Cardiac fibroblast (primary cell): ENCODE data around the gene GTPBP1.

Experiments used
- DNase-seq, 2 donors: peaks; one replicate each; pipeline versions ENCODE4 v3.0.0 to v3.0.0-alpha.2; 2010; ENCODE audit warnings: low read depth in 2 of 2
- H3K4me3 ChIP-seq, 2 donors: replicated peaks in 1 of 2; 1 replicate in 1 of 2; 2 replicates in 1 of 2; pipeline ENCODE4 v1.5.1; 2011; ENCODE audit warnings: low read depth in 2 of 2, low read length in 2 of 2, mild to moderate bottlenecking in 2 of 2, moderate library complexity in 1 of 2
- TF ChIP-seq, protein P1 (sequence below): IDR thresholded peaks from one replicate; pipeline ENCODE4 v1.5.1; 2011; ENCODE audit warnings: low read depth, mild to moderate bottlenecking, low read length, inconsistent platforms

The GTPBP1 gene

GRCh38 chr22:38738475-38739070, 32.8 kb downstream of the GTPBP1 start:
- H3K4me3 ChIP-seq = no peak overlapping the region
- no peak for DNase-seq

DNA sequence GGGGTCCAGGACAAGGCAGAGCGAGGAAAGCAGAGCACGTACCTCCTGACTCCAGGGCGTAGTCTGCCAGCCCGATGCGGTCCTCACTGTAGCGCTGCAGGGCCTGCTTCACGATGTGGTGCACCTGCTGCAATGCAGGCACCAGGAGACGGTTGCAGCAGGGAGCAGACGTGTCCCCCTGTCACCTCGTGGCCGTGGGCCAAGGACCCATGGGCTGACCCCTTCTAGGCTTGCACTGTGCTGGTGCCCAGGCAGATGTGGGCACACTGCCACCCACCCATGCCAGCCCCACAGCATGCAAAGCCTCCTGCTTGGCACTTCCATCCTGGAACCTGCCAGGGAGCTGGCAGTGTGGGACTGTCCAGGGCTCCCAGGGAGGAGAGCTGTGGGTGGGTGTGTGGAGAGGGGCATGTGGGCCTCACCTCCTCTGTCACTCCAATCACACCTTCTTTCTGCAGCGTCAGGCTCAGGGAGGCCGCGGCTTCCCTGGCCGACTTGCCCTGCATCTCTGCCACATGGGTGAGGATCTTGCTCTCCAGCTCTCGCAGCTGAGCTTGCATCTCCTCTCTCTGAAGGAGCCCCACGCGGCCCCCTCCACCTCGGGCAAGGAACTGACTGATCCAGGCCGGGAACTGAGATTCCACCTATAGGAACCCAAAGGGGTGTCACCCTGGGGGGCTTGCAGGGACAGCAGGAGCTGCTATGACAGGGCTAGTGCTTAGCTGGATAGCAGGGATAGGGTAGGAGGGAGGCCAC, 33.7 kb downstream of the GTPBP1 start:
- H3K4me3 ChIP-seq = no peak overlapping the region
- TF ChIP-seq, protein P1, sequence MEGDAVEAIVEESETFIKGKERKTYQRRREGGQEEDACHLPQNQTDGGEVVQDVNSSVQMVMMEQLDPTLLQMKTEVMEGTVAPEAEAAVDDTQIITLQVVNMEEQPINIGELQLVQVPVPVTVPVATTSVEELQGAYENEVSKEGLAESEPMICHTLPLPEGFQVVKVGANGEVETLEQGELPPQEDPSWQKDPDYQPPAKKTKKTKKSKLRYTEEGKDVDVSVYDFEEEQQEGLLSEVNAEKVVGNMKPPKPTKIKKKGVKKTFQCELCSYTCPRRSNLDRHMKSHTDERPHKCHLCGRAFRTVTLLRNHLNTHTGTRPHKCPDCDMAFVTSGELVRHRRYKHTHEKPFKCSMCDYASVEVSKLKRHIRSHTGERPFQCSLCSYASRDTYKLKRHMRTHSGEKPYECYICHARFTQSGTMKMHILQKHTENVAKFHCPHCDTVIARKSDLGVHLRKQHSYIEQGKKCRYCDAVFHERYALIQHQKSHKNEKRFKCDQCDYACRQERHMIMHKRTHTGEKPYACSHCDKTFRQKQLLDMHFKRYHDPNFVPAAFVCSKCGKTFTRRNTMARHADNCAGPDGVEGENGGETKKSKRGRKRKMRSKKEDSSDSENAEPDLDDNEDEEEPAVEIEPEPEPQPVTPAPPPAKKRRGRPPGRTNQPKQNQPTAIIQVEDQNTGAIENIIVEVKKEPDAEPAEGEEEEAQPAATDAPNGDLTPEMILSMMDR = no peak
- DNase-seq = no peak

More at GRCh38 chr22:38738475-38739070, 32.8 kb downstream of the GTPBP1 start:
- TF ChIP-seq, protein P1 = no peak

GRCh38 chr22:38740116-38740723, 34.5 kb downstream of the GTPBP1 start:
- TF ChIP-seq, protein P1 = no peak
- no peak overlapping the region for H3K4me3 ChIP-seq
- DNase-seq = no peak

DNA sequence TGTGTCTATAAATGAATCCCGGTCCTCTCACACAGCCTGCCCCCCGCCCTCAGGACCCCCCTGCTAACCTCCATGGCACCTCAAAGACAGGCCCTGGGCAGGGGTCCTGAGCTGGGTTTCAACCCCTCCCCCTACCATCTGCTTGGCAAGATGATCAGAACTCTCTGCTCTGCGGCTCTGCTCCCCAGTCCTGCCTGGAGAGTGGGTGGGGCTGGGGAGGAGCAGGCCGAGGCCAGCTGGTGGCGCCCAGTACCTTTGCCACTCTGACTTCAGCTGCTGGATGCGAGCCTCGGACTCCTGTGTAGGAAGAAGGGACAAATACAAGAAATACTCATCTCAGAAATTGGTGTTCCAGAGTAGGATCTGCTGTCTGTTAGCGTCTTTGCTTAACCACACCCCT, 35.0 kb downstream of the GTPBP1 start:
- no peak overlapping the region for H3K4me3 ChIP-seq
- no peak for DNase-seq
- TF ChIP-seq, protein P1 = no peak

GRCh38 chr22:38741166-38741565, 35.4 kb downstream of the GTPBP1 start:
- DNase-seq = no peak
- no peak overlapping the region for H3K4me3 ChIP-seq
- TF ChIP-seq, protein P1 = no peak

DNA sequence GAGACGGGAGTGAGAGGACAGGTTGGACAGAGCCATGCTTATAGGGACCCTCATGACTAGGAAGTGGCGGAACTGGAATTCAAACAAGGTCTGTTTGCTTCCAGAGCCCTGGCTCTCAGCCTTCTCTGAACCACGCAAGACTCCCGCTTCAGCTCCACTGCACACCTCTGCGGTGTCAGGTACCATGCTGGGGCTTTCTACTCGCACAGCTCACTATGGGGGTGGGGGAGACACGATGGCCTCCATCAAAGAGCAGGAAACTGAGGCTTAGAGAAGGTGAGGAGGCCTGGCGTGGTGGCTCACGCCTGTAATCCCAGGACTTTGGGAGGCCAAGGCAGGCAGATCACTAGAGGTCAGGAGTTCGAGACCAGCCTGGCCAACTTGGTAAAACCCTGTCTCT, 35.8 kb downstream of the GTPBP1 start:
- H3K4me3 ChIP-seq = no peak overlapping the region
- TF ChIP-seq, protein P1 = no peak

More for the DNA sequence above, 35.8 kb downstream of the GTPBP1 start:
- DNase-seq = no peak
